ENCODE results near the gene C1orf56.

Gene C1orf56

GRCh38 chr1:151061704-151062103, 14.2 kb downstream of the C1orf56 start:
- no peaks in the 10 kb centered on the region for H3K27me3 ChIP-seq (ENCODE audit: control insufficient read depth in 1 of 2, insufficient read depth in 1 of 2, low read length in 2 of 2)
- H3K9ac ChIP-seq (ENCODE audit: low read length): peak overlapping the region; percentile 97
- no peak overlapping the region for H3K4ac ChIP-seq (ENCODE audit: low read depth in 1 of 2, low read length in 2 of 2)
- H3K9me3 ChIP-seq (ENCODE audit: control insufficient read depth, low read length): no peaks in the 10 kb centered on the region
- H2AK5ac ChIP-seq (ENCODE audit: low read length, severe bottlenecking): no peak overlapping the region
- peak overlapping the region; percentile 39 for H3K27ac ChIP-seq (ENCODE audit: low read length, poor library complexity, severe bottlenecking)
- H2BK15ac ChIP-seq (ENCODE audit: low read depth, poor library complexity, severe bottlenecking): no peak overlapping the region
- no peak overlapping the region for H3K23ac ChIP-seq (ENCODE audit: low read length in 2 of 2)
- H3K4me2 ChIP-seq (ENCODE audit: low read length, poor library complexity, severe bottlenecking): no peak overlapping the region
- 67% methylated on average over 1 of the region's 2 CpGs for WGBS
- no peak overlapping the region for H3K18ac ChIP-seq (ENCODE audit: low read depth in 1 of 2, low read length in 2 of 2)
- peaks cover 9% of the 10 kb centered on the region for H3K4me1 ChIP-seq (ENCODE audit: control insufficient read depth, insufficient read depth, low read depth, low read length)
- no peak overlapping the region for H4K8ac ChIP-seq (ENCODE audit: low read length)
- no peak overlapping the region for H2BK5ac ChIP-seq (ENCODE audit: low read depth, low read length, poor library complexity, severe bottlenecking)
- no peak for DNase-seq
- no peak overlapping the region for H3K14ac ChIP-seq (ENCODE audit: low read length in 2 of 2)
- H2AFZ ChIP-seq (ENCODE audit: low read depth, low read length): no peak overlapping the region
- H3K79me1 ChIP-seq (replicated peaks; ENCODE audit: low read length, poor library complexity, severe bottlenecking): peaks cover 2% of the 10 kb centered on the region
- H2BK120ac ChIP-seq (ENCODE audit: low read depth, low read length): no peak overlapping the region
- peak overlapping the region in 1 of 2 experiments; percentile 98 for H3K4me3 ChIP-seq (ENCODE audit: insufficient read depth in 1 of 2, low read depth in 1 of 2, low read length in 2 of 2)
- H4K91ac ChIP-seq (ENCODE audit: low read length): no peak overlapping the region
- peaks cover 9 to 13% of the 10 kb centered on the region in 2 experiments for H3K36me3 ChIP-seq (ENCODE audit: control insufficient read depth in 1 of 2, insufficient read depth in 2 of 2, low read depth in 1 of 2, low read length in 2 of 2)
- no peak overlapping the region for H2BK12ac ChIP-seq (ENCODE audit: low read length in 2 of 2)

- no peak overlapping the region for H3K23ac ChIP-seq (ENCODE audit: low read length in 2 of 2)
- H3K4me2 ChIP-seq (ENCODE audit: low read length, poor library complexity, severe bottlenecking): peak overlapping the region; percentile 48
- no peak overlapping the region for H2BK15ac ChIP-seq (ENCODE audit: low read depth, poor library complexity, severe bottlenecking)
- peak overlapping the region in 1 of 2 experiments; percentile 40 for H3K4me3 ChIP-seq (ENCODE audit: insufficient read depth in 1 of 2, low read depth in 1 of 2, low read length in 2 of 2)
- H3K27ac ChIP-seq (ENCODE audit: low read length, poor library complexity, severe bottlenecking): peak overlapping the region; percentile 90
- WGBS: 0% methylated on average over 3 of the region's 3 CpGs
- H3K4ac ChIP-seq (ENCODE audit: low read depth in 1 of 2, low read length in 2 of 2): no peak overlapping the region
- H2BK5ac ChIP-seq (ENCODE audit: low read depth, low read length, poor library complexity, severe bottlenecking): no peak overlapping the region
- no peaks in the 10 kb centered on the region for H3K9me3 ChIP-seq (ENCODE audit: control insufficient read depth, low read length)
- no peak overlapping the region for H4K8ac ChIP-seq (ENCODE audit: low read length)
- no peak overlapping the region for H2AFZ ChIP-seq (ENCODE audit: low read depth, low read length)
- peaks cover 5% of the 10 kb centered on the region for H3K4me1 ChIP-seq (ENCODE audit: control insufficient read depth, insufficient read depth, low read depth, low read length)
- H3K36me3 ChIP-seq (ENCODE audit: control insufficient read depth in 1 of 2, insufficient read depth in 2 of 2, low read depth in 1 of 2, low read length in 2 of 2): peaks cover 11 to 16% of the 10 kb centered on the region in 2 experiments
- no peak overlapping the region for H4K91ac ChIP-seq (ENCODE audit: low read length)
- H2AK5ac ChIP-seq (ENCODE audit: low read length, severe bottlenecking): no peak overlapping the region
- H3K9ac ChIP-seq (ENCODE audit: low read length): peak overlapping the region; percentile 94
- H3K18ac ChIP-seq (ENCODE audit: low read depth in 1 of 2, low read length in 2 of 2): peak overlapping the region in 1 of 2 experiments; percentile 39
- no peak overlapping the region for H2BK12ac ChIP-seq (ENCODE audit: low read length in 2 of 2)
- DNase-seq: peak; percentile 90
- no peak overlapping the region for H3K14ac ChIP-seq (ENCODE audit: low read length in 2 of 2)
- no peak overlapping the region for H2BK120ac ChIP-seq (ENCODE audit: low read depth, low read length)
- peaks cover 4% of the 10 kb centered on the region for H3K79me1 ChIP-seq (replicated peaks; ENCODE audit: low read length, poor library complexity, severe bottlenecking)
- H3K27me3 ChIP-seq (ENCODE audit: control insufficient read depth in 1 of 2, insufficient read depth in 1 of 2, low read length in 2 of 2): no peaks in the 10 kb centered on the region
Measured at GRCh38 chr1:151062741-151063371, 15.3 kb downstream of the C1orf56 start.

- no peak overlapping the region for H3K14ac ChIP-seq (ENCODE audit: low read length in 2 of 2)
- H4K91ac ChIP-seq (ENCODE audit: low read length): no peak overlapping the region
- H3K23ac ChIP-seq (ENCODE audit: low read length in 2 of 2): no peak overlapping the region
- H3K4ac ChIP-seq (ENCODE audit: low read depth in 1 of 2, low read length in 2 of 2): no peak overlapping the region
- H3K27ac ChIP-seq (ENCODE audit: low read length, poor library complexity, severe bottlenecking): no peak overlapping the region
- H2AK5ac ChIP-seq (ENCODE audit: low read length, severe bottlenecking): no peak overlapping the region
- no peak for DNase-seq
- no peak overlapping the region for H4K8ac ChIP-seq (ENCODE audit: low read length)
- H2BK12ac ChIP-seq (ENCODE audit: low read length in 2 of 2): no peak overlapping the region
- H2AFZ ChIP-seq (ENCODE audit: low read depth, low read length): no peak overlapping the region
- H2BK120ac ChIP-seq (ENCODE audit: low read depth, low read length): no peak overlapping the region
- no peak overlapping the region for H3K4me3 ChIP-seq (ENCODE audit: insufficient read depth in 1 of 2, low read depth in 1 of 2, low read length in 2 of 2)
- no peaks in the 10 kb centered on the region for H3K27me3 ChIP-seq (ENCODE audit: control insufficient read depth in 1 of 2, insufficient read depth in 1 of 2, low read length in 2 of 2)
- no peak overlapping the region for H3K4me2 ChIP-seq (ENCODE audit: low read length, poor library complexity, severe bottlenecking)
- H3K36me3 ChIP-seq (ENCODE audit: control insufficient read depth in 1 of 2, insufficient read depth in 2 of 2, low read depth in 1 of 2, low read length in 2 of 2): peaks cover 11 to 26% of the 10 kb centered on the region in 2 experiments
- H3K9ac ChIP-seq (ENCODE audit: low read length): no peak overlapping the region
- H3K79me1 ChIP-seq (replicated peaks; ENCODE audit: low read length, poor library complexity, severe bottlenecking): peaks cover 4% of the 10 kb centered on the region
- H3K4me1 ChIP-seq (ENCODE audit: control insufficient read depth, insufficient read depth, low read depth, low read length): peaks cover 5% of the 10 kb centered on the region
- no peak overlapping the region for H2BK5ac ChIP-seq (ENCODE audit: low read depth, low read length, poor library complexity, severe bottlenecking)
- H3K9me3 ChIP-seq (ENCODE audit: control insufficient read depth, low read length): no peaks in the 10 kb centered on the region
- no peak overlapping the region for H2BK15ac ChIP-seq (ENCODE audit: low read depth, poor library complexity, severe bottlenecking)
- H3K18ac ChIP-seq (ENCODE audit: low read depth in 1 of 2, low read length in 2 of 2): no peak overlapping the region
Measured at GRCh38 chr1:151065089-151065645, 17.6 kb downstream of the C1orf56 start.

GRCh38 chr1:151067185-151067584, 19.6 kb downstream of the C1orf56 start:
- no peak overlapping the region for H2AFZ ChIP-seq (ENCODE audit: low read depth, low read length)
- peaks cover 11 to 35% of the 10 kb centered on the region in 2 experiments for H3K36me3 ChIP-seq (ENCODE audit: control insufficient read depth in 1 of 2, insufficient read depth in 2 of 2, low read depth in 1 of 2, low read length in 2 of 2)

More at GRCh38 chr1:151067185-151067584, 19.6 kb downstream of the C1orf56 start:
- Histone ChIP-seq H2BK12ac (ENCODE audit: low read length in 2 of 2) (no peak overlapping the region), H3K4me1 (ENCODE audit: control insufficient read depth, insufficient read depth, low read depth, low read length) (peaks cover 9% of the 10 kb centered on the region), H3K9me3 (ENCODE audit: control insufficient read depth, low read length) (no peaks in the 10 kb centered on the region), H3K18ac (ENCODE audit: low read depth in 1 of 2, low read length in 2 of 2) (no peak overlapping the region), H3K27ac (ENCODE audit: low read length, poor library complexity, severe bottlenecking) (no peak overlapping the region), H2AK5ac (ENCODE audit: low read length, severe bottlenecking) (no peak overlapping the region), H3K27me3 (ENCODE audit: control insufficient read depth in 1 of 2, insufficient read depth in 1 of 2, low read length in 2 of 2) (no peaks in the 10 kb centered on the region), H3K9ac (ENCODE audit: low read length) (no peak overlapping the region), H3K23ac (ENCODE audit: low read length in 2 of 2) (no peak overlapping the region), H2BK5ac (ENCODE audit: low read depth, low read length, poor library complexity, severe bottlenecking) (no peak overlapping the region), H2BK120ac (ENCODE audit: low read depth, low read length) (no peak overlapping the region), H3K14ac (ENCODE audit: low read length in 2 of 2) (no peak overlapping the region), H3K79me1 (replicated peaks; ENCODE audit: low read length, poor library complexity, severe bottlenecking) (peaks cover 4% of the 10 kb centered on the region), H4K8ac (ENCODE audit: low read length) (no peak overlapping the region), H3K4me3 (ENCODE audit: insufficient read depth in 1 of 2, low read depth in 1 of 2, low read length in 2 of 2) (no peak overlapping the region), H3K4ac (ENCODE audit: low read depth in 1 of 2, low read length in 2 of 2) (no peak overlapping the region), H4K91ac (ENCODE audit: low read length) (no peak overlapping the region), H3K4me2 (ENCODE audit: low read length, poor library complexity, severe bottlenecking) (no peak overlapping the region), H2BK15ac (ENCODE audit: low read depth, poor library complexity, severe bottlenecking) (no peak overlapping the region)
- DNase-seq: no peak
- 97% methylated on average over 4 of the region's 4 CpGs for WGBS

Data from mesenchymal stem cell (in vitro differentiated cells and primary cell).